Adrenal gland (tissue), 12 donors: ENCODE results near the gene MKX. TPM values are rescaled to one million over a fixed set of nuclear protein-coding genes. Genes with fewer than 3 reads are reported as not detected.

Experiments
- DNase-seq, 7 donors: peaks; one replicate each; pipeline ENCODE4 v3.0.0-alpha.2; 2019 to 2020
- H3K27ac ChIP-seq, 5 donors: fragments of 200-600 bp; sonication (generic) in 4 of 5; 1 replicate in 3 of 5; 2 replicates in 2 of 5; pipeline versions ENCODE4 v1.5.1 to v1.8.0; 2016 to 2020; ENCODE audit warnings: mild to moderate bottlenecking in 1 of 5
- H3K27me3 ChIP-seq: fragments of 200-600 bp; 2 replicates; pipeline ENCODE4 v1.8.0; 2021
- H3K36me3 ChIP-seq, 2 donors: fragments of 200-600 bp; replicated peaks in 1 of 2; 1 replicate in 1 of 2; 2 replicates in 1 of 2; pipeline versions ENCODE4 v1.5.1 to v1.8.0; 2018 to 2022
- H3K4me1 ChIP-seq, 2 donors: fragments of 200-600 bp; replicated peaks in 1 of 2; 1 replicate in 1 of 2; 2 replicates in 1 of 2; pipeline versions ENCODE4 v1.5.1 to v1.8.0; 2018 to 2021
- H3K4me3 ChIP-seq, 4 donors: fragments of 200-600 bp; sonication (generic) in 3 of 4; one replicate each; pipeline ENCODE4 v1.5.1; 2016 to 2018
- H3K9me3 ChIP-seq, 3 donors: fragments of 200-600 bp; sonication (generic) in 1 of 3; replicated peaks in 1 of 3; 1 replicate in 2 of 3; 2 replicates in 1 of 3; pipeline versions ENCODE4 v1.5.1 to v1.8.0; 2016 to 2021
- POLR2A ChIP-seq, 2 donors: fragments of 450-650 bp; IDR thresholded peaks; one replicate each; pipeline ENCODE4 v1.6.1; 2017; ENCODE audit warnings: antibody characterized with exemption in 2 of 2, mild to moderate bottlenecking in 2 of 2, moderate library complexity in 1 of 2
- WGBS, 4 donors: extraction: QIAGEN DNeasy Blood & Tissue Kit in 2 of 4; methylation state at CpG; one replicate each; pipeline versions ENCODE4 v1.1.5 to v1.1.7; 2013 to 2017; 5-methylcytosine and 5-hydroxymethylcytosine counted together
- intact Hi-C, 2 donors: fragments of 100-400 bp; cut with DNase I; formaldehyde crosslinking; loops; one replicate each; pipeline versions ENCODE4 v1.14.1 to v1.15.0; 2022 to 2023
- polyA plus RNA-seq, 3 donors: library from polyadenylated mRNA; stranded (reverse); fragments of 200-250 nt in 2 of 3; fragments of 350-450 nt in 1 of 3; fragmentation: Illumina TruSeq in 1 of 3; extraction: RNeasy Lipid Tissue Mini Kit (QIAGEN cat#74804) in 1 of 3; gene quantifications; one replicate each; pipeline ENCODE4 v1.2.3, GENCODE V29; 2013 to 2014
- total RNA-seq, 9 donors: library from RNA; depleted of rRNA in 4 of 9; stranded (reverse); fragments of >200 nt in 4 of 9; fragments of 120-200 nt in 1 of 9; fragmentation: NEBNext Ultra II Directional in 1 of 9; extraction: Animal tissue kit (Norgen Biotek cat#: 25700) in 1 of 9; gene quantifications; one replicate each; pipeline versions ENCODE4 v1.1.0 to v1.2.4, GENCODE V29; 2013 to 2023
- TF ChIP-seq, protein P1 (sequence below), 6 experiments: fragments of 450-650 bp in 4 of 6; fragments of 200-600 bp in 2 of 6; sonication (generic) in 1 of 6; IDR thresholded peaks; 1 replicate in 5 of 6; 2 replicates in 1 of 6; pipeline versions ENCODE4 v1.5.1 to v1.8.0; 2016 to 2021; ENCODE audit warnings: antibody characterized with exemption in 6 of 6, mild to moderate bottlenecking in 2 of 6, moderate library complexity in 1 of 6
- donor health status: healthy with polysubstance abuse.
- donor health status: Bipolar disorder and iron deficiency.
- donor health status: DM: yes; HTN: yes; CAD: no.
- donor health status: DM: no; HTN: no; CAD: no.
- donor health status: DM: no; HTN: no; CAD: no.
- donor health status: DM: yes; HTN: yes; CAD: no.

Gene MKX
- total and polyA plus RNA-seq, 12 donors: 0.06 to 5.4 (median 1.3) TPM

DNA sequence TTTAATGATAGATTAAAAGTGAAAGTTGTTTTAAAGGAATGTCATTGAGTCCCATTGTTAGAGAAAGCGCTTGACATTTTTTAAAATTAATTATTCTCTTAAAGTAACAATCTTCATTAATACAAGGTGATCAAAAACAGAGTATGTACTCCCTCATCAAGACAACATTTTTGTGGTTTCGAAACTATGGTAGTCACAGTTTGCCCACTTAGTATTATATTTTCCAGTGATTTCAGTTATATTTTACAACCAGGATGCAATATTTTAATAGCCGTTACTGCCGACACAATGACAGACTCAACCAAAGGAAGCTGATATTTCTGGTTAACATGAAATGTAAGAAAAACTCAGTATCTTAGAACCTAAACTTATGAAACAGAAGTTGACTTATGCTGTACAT is 31.3 kb downstream of the MKX start:
- DNase-seq: no peak
- no peak for TF ChIP-seq POLR2A (IDR thresholded peaks at IDR 0.05)
- TF ChIP-seq, protein P1, sequence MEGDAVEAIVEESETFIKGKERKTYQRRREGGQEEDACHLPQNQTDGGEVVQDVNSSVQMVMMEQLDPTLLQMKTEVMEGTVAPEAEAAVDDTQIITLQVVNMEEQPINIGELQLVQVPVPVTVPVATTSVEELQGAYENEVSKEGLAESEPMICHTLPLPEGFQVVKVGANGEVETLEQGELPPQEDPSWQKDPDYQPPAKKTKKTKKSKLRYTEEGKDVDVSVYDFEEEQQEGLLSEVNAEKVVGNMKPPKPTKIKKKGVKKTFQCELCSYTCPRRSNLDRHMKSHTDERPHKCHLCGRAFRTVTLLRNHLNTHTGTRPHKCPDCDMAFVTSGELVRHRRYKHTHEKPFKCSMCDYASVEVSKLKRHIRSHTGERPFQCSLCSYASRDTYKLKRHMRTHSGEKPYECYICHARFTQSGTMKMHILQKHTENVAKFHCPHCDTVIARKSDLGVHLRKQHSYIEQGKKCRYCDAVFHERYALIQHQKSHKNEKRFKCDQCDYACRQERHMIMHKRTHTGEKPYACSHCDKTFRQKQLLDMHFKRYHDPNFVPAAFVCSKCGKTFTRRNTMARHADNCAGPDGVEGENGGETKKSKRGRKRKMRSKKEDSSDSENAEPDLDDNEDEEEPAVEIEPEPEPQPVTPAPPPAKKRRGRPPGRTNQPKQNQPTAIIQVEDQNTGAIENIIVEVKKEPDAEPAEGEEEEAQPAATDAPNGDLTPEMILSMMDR (IDR thresholded peaks at IDR 0.05): no peak
- H3K27ac ChIP-seq: peak overlapping the region in 1 of 5 donors; percentile 4
- 26 to 39% (median 37%) methylated on average over 4 of the region's 4 CpGs for WGBS, 4 donors
- no peaks in the 10 kb centered on the region for H3K36me3 ChIP-seq
- no peaks in the 10 kb centered on the region for H3K27me3 ChIP-seq
- H3K4me1 ChIP-seq: no peaks in the 10 kb centered on the region
- intact Hi-C loops: no loop called here
- H3K9me3 ChIP-seq: no peaks in the 10 kb centered on the region
- H3K4me3 ChIP-seq: peak overlapping the region in 1 of 4 donors; percentile 47

DNA sequence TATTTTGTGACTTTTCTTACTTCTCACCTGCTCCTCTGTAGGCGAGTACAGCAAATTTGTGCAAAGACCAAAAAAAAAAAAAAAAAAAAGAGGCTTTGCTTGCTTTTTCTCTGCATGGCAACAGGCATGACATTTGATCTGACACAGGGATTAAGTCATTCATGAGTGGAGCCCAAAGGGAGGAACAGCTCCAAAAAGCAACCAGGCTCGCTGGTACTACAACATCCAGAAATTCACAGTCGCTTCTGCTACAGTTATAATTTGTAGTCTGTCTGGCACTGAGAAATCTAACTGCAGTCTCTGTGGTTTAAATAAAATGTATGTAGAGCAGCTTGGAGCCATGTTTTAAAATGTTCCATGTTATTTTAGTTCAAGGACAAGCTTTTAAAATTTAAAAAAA is 31.7 kb downstream of the MKX start:
- no peaks in the 10 kb centered on the region for H3K9me3 ChIP-seq
- H3K4me3 ChIP-seq: peak overlapping the region in 1 of 4 donors; percentile 47
- 28 to 39% (median 38%) methylated on average over 3 of the region's 3 CpGs for WGBS, 4 donors
- no peaks in the 10 kb centered on the region for H3K27me3 ChIP-seq
- H3K4me1 ChIP-seq: no peaks in the 10 kb centered on the region
- DNase-seq: peak; percentile 36 to 61 (median 47)
- intact Hi-C loops: no loop called here
- H3K36me3 ChIP-seq: no peaks in the 10 kb centered on the region
- TF ChIP-seq, protein P1 (IDR thresholded peaks at IDR 0.05): no peak
- peak in 1 of 2 donors; percentile 72 for TF ChIP-seq POLR2A (IDR thresholded peaks at IDR 0.05)
- peak overlapping the region in 1 of 5 donors; percentile 4 for H3K27ac ChIP-seq

DNA sequence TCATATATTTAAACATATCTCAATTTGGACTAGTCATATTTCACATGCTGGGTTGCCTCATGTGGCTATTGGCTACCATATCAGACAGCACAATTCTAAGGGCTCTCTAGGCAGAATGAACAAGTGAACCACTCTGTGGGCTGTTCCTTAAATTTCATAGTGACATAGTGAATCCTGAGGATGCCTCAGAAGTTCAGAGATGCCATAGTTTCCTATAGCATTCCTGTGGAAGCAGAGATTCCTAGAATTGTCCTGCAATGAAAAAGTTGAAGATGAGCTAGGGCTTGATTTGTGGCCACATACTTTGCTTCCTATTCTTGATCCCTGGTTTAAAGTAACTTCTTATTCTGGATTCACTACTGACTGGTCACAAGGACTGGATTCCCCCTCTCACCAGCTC is 35.6 kb downstream of the MKX start:
- Histone ChIP-seq H3K4me3 (no peak overlapping the region), H3K27me3 (no peaks in the 10 kb centered on the region), H3K36me3 (no peaks in the 10 kb centered on the region), H3K9me3 (no peaks in the 10 kb centered on the region), H3K27ac (no peak overlapping the region), H3K4me1 (no peaks in the 10 kb centered on the region)
- intact Hi-C loops: no loop called here
- TF ChIP-seq, protein P1 (IDR thresholded peaks at IDR 0.05): no peak
- no peak for TF ChIP-seq POLR2A (IDR thresholded peaks at IDR 0.05)
- no peak for DNase-seq

DNA sequence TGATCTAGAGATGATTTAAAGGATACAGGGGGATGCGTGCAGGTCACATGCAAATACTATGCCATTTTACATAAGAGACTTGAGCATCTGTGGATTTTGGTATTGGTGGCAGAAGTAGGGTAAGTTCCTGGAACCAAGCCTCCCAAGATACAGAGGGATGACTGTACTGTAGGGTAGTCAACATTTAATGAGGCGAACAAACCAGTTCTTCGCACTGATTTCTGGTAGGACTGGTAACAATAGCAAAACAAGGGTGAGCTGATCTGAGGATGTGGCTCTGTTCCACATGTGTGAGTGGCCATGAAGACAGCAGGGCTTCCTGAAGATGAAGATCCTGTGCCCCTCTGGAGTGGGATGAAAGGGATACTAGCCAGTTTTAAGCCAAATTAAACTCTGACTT is 36.3 kb downstream of the MKX start:
- H3K27me3 ChIP-seq: no peaks in the 10 kb centered on the region
- no peak for TF ChIP-seq POLR2A (IDR thresholded peaks at IDR 0.05)
- TF ChIP-seq, protein P1 (IDR thresholded peaks at IDR 0.05): no peak
- H3K4me1 ChIP-seq: no peaks in the 10 kb centered on the region
- H3K36me3 ChIP-seq: no peaks in the 10 kb centered on the region
- intact Hi-C loops: no loop called here
- no peak for DNase-seq
- H3K9me3 ChIP-seq: no peaks in the 10 kb centered on the region
- no peak overlapping the region for H3K27ac ChIP-seq
- no peak overlapping the region for H3K4me3 ChIP-seq
- WGBS, 4 donors: 93 to 97% (median 96%) methylated on average over 3 of the region's 3 CpGs
